HS-27A (cell line): ENCODE results near the gene CASS4.
A peak's percentile ranks its signal among the peaks of the same experiment; 100 is the strongest.

Source experiments
- DNase-seq: peaks from one replicate; pipeline ENCODE4 v3.0.0-alpha.2; 2012; ENCODE audit warnings: low read depth, missing footprints

Gene CASS4

GRCh38 chr20:56423211-56423610, 11.2 kb downstream of the CASS4 start:
- no peak for DNase-seq

GRCh38 chr20:56423886-56424285, 11.8 kb downstream of the CASS4 start:
- DNase-seq = no peak

- no peak for DNase-seq
These were observed 12.9 kb downstream of the CASS4 start for GRCh38 chr20:56424931-56425330.

- no peak for DNase-seq
These were observed 14.0 kb downstream of the CASS4 start for GRCh38 chr20:56426026-56426425.

- DNase-seq = no peak
These were observed 14.9 kb downstream of the CASS4 start for GRCh38 chr20:56426926-56427325.

GRCh38 chr20:56427797-56428196, 15.7 kb downstream of the CASS4 start:
- no peak for DNase-seq

- no peak for DNase-seq
These were observed 16.4 kb downstream of the CASS4 start for GRCh38 chr20:56428410-56428809.

GRCh38 chr20:56428881-56429280, 16.8 kb downstream of the CASS4 start:
- no peak for DNase-seq

GRCh38 chr20:56429502-56429901, 17.4 kb downstream of the CASS4 start:
- no peak for DNase-seq

- DNase-seq = no peak
These were observed 17.9 kb downstream of the CASS4 start for GRCh38 chr20:56429941-56430340.

- DNase-seq = no peak
These were observed 18.4 kb downstream of the CASS4 start for GRCh38 chr20:56430461-56430860.

GRCh38 chr20:56430957-56431356, 18.9 kb downstream of the CASS4 start:
- DNase-seq = no peak

GRCh38 chr20:56431471-56431870, 19.4 kb downstream of the CASS4 start:
- DNase-seq = no peak

GRCh38 chr20:56433221-56433879, 21.3 kb downstream of the CASS4 start:
- no peak for DNase-seq

- DNase-seq = no peak
These were observed 21.8 kb downstream of the CASS4 start for GRCh38 chr20:56433880-56434255.

- DNase-seq = no peak
These were observed 25.3 kb downstream of the CASS4 start for GRCh38 chr20:56437196-56437960.

GRCh38 chr20:56438284-56438683, 26.2 kb downstream of the CASS4 start:
- DNase-seq = no peak

- peak; percentile 94 for DNase-seq
These were observed 27.8 kb downstream of the CASS4 start for GRCh38 chr20:56439771-56440291.

GRCh38 chr20:56440346-56441007, 28.4 kb downstream of the CASS4 start:
- DNase-seq = no peak

GRCh38 chr20:56442389-56443365, 30.6 kb downstream of the CASS4 start:
- DNase-seq = no peak

- no peak for DNase-seq
These were observed 31.8 kb downstream of the CASS4 start for GRCh38 chr20:56443654-56444540.
